K562 (cell line): ENCODE data around the gene POLD1. TPM values are rescaled to one million over a fixed set of nuclear protein-coding genes. Genes with fewer than 3 reads are reported as not detected.

Source experiments
- ATF4 ChIP-seq: fragments of 450-650 bp; formaldehyde crosslinking; IDR thresholded peaks from 2 replicates; pipeline ENCODE4 v1.4.0; 2022; ENCODE audit warnings: mild to moderate bottlenecking, moderate library complexity
- BCOR ChIP-seq: fragments of 450-650 bp; IDR thresholded peaks from 2 replicates; pipeline ENCODE4 v1.6.1; 2016
- FOS ChIP-seq: IDR thresholded peaks from 3 replicates; pipeline ENCODE4 v1.6.1; 2011; ENCODE audit not compliant: insufficient read length; ENCODE audit errors: extremely low read depth
- HMGN3 ChIP-seq: IDR thresholded peaks from 2 replicates; pipeline ENCODE4 v1.6.1; 2011; ENCODE audit warnings: borderline replicate concordance, low read depth, mild to moderate bottlenecking, mixed read lengths, low read length; ENCODE audit not compliant: insufficient read length; ENCODE audit errors: extremely low read depth
- NELFE ChIP-seq: IDR thresholded peaks from 2 replicates; pipeline ENCODE4 v1.6.1; 2011; ENCODE audit warnings: mild to moderate bottlenecking; ENCODE audit not compliant: insufficient read depth, insufficient read length
- PCBP2 ChIP-seq: fragments of 200-400 bp; formaldehyde crosslinking; IDR thresholded peaks from 2 replicates; pipeline ENCODE4 v1.6.1; 2018; ENCODE audit warnings: low read length, low read depth, mild to moderate bottlenecking, moderate library complexity; ENCODE audit not compliant: poor library complexity, severe bottlenecking
- POLR2A ChIP-seq: fragments of 450-650 bp; conservative IDR thresholded peaks from 2 replicates; pipeline ENCODE4 v1.6.1; 2016
- SRF ChIP-seq, 2 experiments: fragments of 250-450, 450-650 bp in 1 of 2; sonication (Bioruptor Pico) in 1 of 2; sonication (generic) in 1 of 2; formaldehyde crosslinking; IDR thresholded peaks; 2 replicates each; pipeline versions ENCODE4 v1.5.0 to v1.5.1; 2020 to 2022; ENCODE audit warnings: mild to moderate bottlenecking in 1 of 2, missing genetic modification reagents in 1 of 2
- YBX1 ChIP-seq: fragments of 450-650 bp; IDR thresholded peaks from 2 replicates; pipeline ENCODE4 v1.7.1; 2016; ENCODE audit warnings: mild to moderate bottlenecking
- ZFX ChIP-seq: sonication (generic); formaldehyde crosslinking; IDR thresholded peaks from 2 replicates; pipeline ENCODE4 v1.8.0; 2022; ENCODE audit warnings: mild to moderate bottlenecking, missing genetic modification reagents, moderate library complexity
- ZNF408 ChIP-seq: fragments of 250-450 bp; sonication (Bioruptor Pico); IDR thresholded peaks from 2 replicates; pipeline ENCODE4 v1.4.0; 2020; ENCODE audit warnings: low read depth, mild to moderate bottlenecking, moderate library complexity
- polyA plus RNA-seq, 8 experiments: library from polyadenylated mRNA; depleted of rRNA in 4 of 8; stranded (reverse) in 5 of 8; unstranded in 3 of 8; fragments of >200 nt; fragmentation: Nextera tagmentation in 2 of 8; fragmentation: Illumina TruSeq in 1 of 8; extraction: Ambion mirVana in 2 of 8; extraction: Trizol in 1 of 8; gene quantifications; 2 replicates each; pipeline versions ENCODE4 v1.2.1 to v1.2.3, GENCODE V29; 2011 to 2014; ENCODE audit warnings: inconsistent platforms in 1 of 8, missing spikeins in 1 of 8
- total RNA-seq, 7 experiments: library from RNA; depleted of rRNA in 6 of 7; stranded (reverse); fragments of >200 nt in 6 of 7; fragmentation: Illumina TruSeq in 2 of 7; extraction: Trizol in 2 of 7; gene quantifications; 2 replicates each; pipeline versions ENCODE4 v1.2.1 to v1.2.3, GENCODE V29; 2011 to 2021; ENCODE audit warnings: low replicate concordance in 1 of 7
- TF ChIP-seq, protein P1 (sequence below): fragments of 250-450 bp; sonication (Bioruptor Pico); IDR thresholded peaks from 2 replicates; pipeline ENCODE4 v1.8.0; 2021; ENCODE audit warnings: moderate library complexity, mild to moderate bottlenecking, inconsistent platforms
- TF ChIP-seq, protein P2 (sequence below), 2 experiments: fragments of 250-450 bp in 1 of 2; fragments of 450-650 bp in 1 of 2; sonication (Bioruptor Pico) in 1 of 2; IDR thresholded peaks; 2 replicates each; pipeline versions ENCODE4 v1.6.1 to v1.8.0; 2016 to 2021; ENCODE audit warnings: mild to moderate bottlenecking in 2 of 2, moderate library complexity in 2 of 2, missing compliant biosample characterization in 1 of 2, missing genetic modification characterization in 1 of 2
- TF ChIP-seq, protein P3 (sequence below): fragments of 450-650 bp; IDR thresholded peaks from 2 replicates; pipeline ENCODE4 v1.6.1; 2014; ENCODE audit warnings: low read depth, mild to moderate bottlenecking, moderate library complexity, borderline replicate concordance
- TF ChIP-seq, protein P4 (sequence below): fragments of 450-650 bp; formaldehyde crosslinking; IDR thresholded peaks from 2 replicates; pipeline ENCODE4 v1.4.0; 2020; ENCODE audit warnings: mild to moderate bottlenecking, mixed read lengths
- TF ChIP-seq, protein P5 (sequence below): sonication (generic); formaldehyde crosslinking; IDR thresholded peaks from 2 replicates; pipeline ENCODE4 v1.8.0; 2022; ENCODE audit warnings: mild to moderate bottlenecking, missing genetic modification reagents

POLD1 gene
- total and polyA plus RNA-seq, 9 of the 15 experiments (the other 6 are each of a cell fraction or from before 2014, with no cell fraction given): 1.3 to 312 (median 47.8) TPM

- TF ChIP-seq, protein P1, sequence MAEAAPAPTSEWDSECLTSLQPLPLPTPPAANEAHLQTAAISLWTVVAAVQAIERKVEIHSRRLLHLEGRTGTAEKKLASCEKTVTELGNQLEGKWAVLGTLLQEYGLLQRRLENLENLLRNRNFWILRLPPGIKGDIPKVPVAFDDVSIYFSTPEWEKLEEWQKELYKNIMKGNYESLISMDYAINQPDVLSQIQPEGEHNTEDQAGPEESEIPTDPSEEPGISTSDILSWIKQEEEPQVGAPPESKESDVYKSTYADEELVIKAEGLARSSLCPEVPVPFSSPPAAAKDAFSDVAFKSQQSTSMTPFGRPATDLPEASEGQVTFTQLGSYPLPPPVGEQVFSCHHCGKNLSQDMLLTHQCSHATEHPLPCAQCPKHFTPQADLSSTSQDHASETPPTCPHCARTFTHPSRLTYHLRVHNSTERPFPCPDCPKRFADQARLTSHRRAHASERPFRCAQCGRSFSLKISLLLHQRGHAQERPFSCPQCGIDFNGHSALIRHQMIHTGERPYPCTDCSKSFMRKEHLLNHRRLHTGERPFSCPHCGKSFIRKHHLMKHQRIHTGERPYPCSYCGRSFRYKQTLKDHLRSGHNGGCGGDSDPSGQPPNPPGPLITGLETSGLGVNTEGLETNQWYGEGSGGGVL (CRISPR knock-in tag): no peak
- no peak for TF ChIP-seq NELFE
- peak; percentile 97 for TF ChIP-seq ZFX (CRISPR knock-in tag)
- no peak for TF ChIP-seq ZNF408 (CRISPR knock-in tag)
- TF ChIP-seq, protein P2, sequence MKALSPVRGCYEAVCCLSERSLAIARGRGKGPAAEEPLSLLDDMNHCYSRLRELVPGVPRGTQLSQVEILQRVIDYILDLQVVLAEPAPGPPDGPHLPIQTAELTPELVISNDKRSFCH (CRISPR knock-in tag; IDR thresholded peaks at IDR 0.05): no peak
- TF ChIP-seq, protein P2 (tag; IDR thresholded peaks at IDR 0.05): no peak
- TF ChIP-seq, protein P3, sequence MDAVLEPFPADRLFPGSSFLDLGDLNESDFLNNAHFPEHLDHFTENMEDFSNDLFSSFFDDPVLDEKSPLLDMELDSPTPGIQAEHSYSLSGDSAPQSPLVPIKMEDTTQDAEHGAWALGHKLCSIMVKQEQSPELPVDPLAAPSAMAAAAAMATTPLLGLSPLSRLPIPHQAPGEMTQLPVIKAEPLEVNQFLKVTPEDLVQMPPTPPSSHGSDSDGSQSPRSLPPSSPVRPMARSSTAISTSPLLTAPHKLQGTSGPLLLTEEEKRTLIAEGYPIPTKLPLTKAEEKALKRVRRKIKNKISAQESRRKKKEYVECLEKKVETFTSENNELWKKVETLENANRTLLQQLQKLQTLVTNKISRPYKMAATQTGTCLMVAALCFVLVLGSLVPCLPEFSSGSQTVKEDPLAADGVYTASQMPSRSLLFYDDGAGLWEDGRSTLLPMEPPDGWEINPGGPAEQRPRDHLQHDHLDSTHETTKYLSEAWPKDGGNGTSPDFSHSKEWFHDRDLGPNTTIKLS: peak; percentile 22; the same call in 1 of the 2 replicates
- no peak for TF ChIP-seq HMGN3
- no peak for TF ChIP-seq SRF (CRISPR knock-in tag; IDR thresholded peaks at IDR 0.05)
- peak; percentile 73 for TF ChIP-seq FOS
- TF ChIP-seq, protein P4, sequence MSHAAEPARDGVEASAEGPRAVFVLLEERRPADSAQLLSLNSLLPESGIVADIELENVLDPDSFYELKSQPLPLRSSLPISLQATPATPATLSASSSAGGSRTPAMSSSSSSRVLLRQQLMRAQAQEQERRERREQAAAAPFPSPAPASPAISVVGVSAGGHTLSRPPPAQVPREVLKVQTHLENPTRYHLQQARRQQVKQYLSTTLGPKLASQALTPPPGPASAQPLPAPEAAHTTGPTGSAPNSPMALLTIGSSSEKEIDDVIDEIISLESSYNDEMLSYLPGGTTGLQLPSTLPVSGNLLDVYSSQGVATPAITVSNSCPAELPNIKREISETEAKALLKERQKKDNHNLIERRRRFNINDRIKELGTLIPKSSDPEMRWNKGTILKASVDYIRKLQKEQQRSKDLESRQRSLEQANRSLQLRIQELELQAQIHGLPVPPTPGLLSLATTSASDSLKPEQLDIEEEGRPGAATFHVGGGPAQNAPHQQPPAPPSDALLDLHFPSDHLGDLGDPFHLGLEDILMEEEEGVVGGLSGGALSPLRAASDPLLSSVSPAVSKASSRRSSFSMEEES (CRISPR knock-in tag): peak; percentile 22; the same call in 1 of the 2 replicates
- TF ChIP-seq YBX1: no peak
- no peak for TF ChIP-seq PCBP2
- TF ChIP-seq POLR2A: peak; percentile 68
- TF ChIP-seq, protein P5, sequence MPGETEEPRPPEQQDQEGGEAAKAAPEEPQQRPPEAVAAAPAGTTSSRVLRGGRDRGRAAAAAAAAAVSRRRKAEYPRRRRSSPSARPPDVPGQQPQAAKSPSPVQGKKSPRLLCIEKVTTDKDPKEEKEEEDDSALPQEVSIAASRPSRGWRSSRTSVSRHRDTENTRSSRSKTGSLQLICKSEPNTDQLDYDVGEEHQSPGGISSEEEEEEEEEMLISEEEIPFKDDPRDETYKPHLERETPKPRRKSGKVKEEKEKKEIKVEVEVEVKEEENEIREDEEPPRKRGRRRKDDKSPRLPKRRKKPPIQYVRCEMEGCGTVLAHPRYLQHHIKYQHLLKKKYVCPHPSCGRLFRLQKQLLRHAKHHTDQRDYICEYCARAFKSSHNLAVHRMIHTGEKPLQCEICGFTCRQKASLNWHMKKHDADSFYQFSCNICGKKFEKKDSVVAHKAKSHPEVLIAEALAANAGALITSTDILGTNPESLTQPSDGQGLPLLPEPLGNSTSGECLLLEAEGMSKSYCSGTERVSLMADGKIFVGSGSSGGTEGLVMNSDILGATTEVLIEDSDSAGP (CRISPR knock-in tag): 0 out of 2 replicates have a peak, but pooled peaks have one; percentile 15
- TF ChIP-seq BCOR: peak; percentile 13; the same call in 1 of the 2 replicates
- TF ChIP-seq ATF4: no peak
Measured at GRCh38 chr19:50431343-50432220, 47.4 kb downstream of the POLD1 start (continued).
